GM21390 (cell line): ENCODE results near the gene PAX8.
"Not testable (repeated sequence)": the region's sequence is repeated elsewhere in the genome, so short reads cannot be mapped to it uniquely, and the experiment has no call there.

ENCODE experiments used
- ATAC-seq: cut with Tn5 transposase; IDR thresholded peaks from one replicate; pipeline ENCODE4 v1.9.1; 2021; ENCODE audit not compliant: unreplicated experiment

Gene PAX8

DNA sequence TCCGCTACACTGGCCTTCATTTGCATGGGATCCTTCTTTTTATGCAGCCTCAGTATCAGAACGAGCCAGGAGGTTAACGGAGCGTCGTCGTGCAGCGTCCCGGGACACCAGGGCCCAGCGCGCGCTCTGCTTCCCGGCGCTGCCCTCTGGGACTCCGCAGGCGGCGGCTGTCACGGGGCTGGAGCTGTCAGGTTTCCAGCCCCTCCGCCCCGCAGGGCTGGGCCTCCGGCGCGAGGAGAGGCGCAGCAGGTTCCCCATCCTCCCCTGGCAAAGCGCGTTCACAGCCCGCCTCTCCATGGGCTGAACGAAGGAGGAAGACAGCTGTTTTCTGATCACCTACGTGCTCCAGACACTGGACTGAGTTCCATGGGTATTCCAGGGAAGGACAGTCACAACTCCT, 12.5 kb upstream of the PAX8 start:
- no peak for ATAC-seq

DNA sequence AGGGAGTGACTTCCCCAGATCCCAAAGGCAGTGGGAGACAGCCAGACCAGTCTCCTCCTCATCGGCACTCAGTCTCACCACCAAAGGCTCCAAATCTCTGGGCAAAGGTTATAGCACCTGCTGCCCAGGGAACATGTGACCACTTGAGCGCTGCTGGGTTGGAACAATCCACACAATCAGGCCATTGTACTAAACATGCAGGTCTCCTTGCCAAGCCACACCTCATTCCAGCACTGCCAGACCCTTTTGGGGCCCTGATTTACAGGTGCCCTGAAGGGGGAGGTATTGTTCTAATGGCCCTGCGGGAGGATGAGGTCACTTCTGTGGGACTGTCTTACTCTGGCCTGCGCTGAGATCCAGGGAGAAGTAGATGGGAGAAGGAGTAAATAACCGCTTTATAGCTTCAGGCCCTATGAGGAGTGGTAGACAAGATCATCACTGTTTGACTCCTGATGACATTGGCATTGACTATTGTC, 10.0 kb upstream of the PAX8 start:
- ATAC-seq = not testable (repeated sequence)

DNA sequence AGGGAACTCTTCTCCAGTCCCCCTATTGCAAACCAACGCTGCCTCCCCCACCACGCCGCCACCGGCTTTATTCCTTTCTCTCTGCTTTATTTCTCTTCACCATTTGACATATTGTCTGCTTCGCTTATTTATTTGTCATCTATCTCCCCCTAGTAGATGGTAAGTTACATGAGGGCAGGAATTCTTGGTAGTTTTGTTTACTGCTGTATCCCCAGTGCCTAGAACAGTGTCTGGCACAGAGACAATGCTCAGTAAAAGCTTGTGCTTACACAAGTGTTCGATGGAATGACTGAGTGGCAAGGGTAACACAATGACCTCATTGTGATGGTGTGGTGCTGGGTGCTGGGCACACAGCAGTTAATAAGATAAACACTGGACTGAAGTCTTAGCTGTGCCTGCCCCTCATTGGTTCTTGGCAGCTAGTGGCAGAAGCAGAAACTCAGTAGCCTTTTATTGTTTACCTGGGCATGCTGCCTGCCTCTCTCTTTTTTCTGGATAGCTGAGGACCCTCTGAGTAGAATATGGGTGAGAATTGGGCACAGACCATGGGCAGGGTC, 9.5 kb upstream of the PAX8 start:
- not testable (repeated sequence) for ATAC-seq

DNA sequence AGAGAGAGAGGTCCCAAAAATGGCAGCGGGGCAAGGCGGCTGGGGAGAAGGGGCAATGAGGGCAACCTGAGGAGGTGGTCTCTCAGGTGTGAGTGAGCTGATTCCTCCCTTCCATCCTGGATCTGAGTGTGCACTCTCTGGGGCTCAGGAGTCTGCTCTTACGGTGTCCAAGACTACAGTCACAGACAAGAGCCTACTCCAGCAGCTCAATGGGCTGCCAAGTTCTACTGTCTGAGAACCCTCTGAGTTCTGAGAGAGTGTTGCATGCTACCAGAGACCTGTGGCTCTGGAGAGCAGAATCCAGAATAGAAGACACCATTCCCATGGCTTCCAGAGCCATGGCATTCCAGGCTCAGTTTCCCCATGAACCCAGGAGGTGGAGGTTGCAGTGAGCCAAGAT, 7.1 kb upstream of the PAX8 start:
- no peak for ATAC-seq

DNA sequence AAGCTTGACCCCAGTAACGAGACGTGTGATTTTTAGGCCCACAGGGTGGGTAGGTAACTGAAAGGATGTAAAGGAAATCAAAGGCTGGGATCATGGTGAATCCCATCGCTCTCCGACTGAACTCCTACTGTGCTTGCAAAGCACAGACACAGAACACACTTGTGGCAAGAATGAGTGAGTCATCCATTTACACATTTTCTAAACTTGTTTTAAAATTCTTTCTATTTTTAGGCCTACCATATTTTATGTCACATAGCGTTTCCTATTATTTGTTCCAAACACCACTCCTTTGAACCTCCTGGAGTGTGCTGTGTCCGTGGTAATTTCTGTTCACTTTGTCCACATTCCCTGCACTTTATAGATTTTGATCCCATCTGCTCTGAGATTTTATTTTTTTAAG, 6.3 kb upstream of the PAX8 start:
- not testable (repeated sequence) for ATAC-seq

DNA sequence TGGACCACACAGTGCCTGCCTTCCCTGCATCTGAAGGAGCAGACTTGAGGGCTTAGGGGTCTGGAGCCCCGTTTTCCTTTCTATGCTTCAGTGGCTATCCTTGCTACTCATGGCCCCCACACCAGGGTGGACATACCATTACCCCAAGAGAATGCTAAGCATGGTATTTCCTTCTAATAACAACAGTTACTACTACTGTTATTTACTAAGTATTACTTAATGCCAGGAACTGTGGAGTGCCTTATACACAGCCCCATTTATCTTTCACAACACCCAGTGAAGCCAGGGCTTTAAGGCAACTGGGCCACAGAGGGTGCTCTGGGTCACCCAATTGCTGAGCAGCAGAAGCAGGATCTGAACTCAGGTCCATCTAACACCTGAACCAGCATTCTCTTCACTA, 5.8 kb upstream of the PAX8 start:
- ATAC-seq = no peak

DNA sequence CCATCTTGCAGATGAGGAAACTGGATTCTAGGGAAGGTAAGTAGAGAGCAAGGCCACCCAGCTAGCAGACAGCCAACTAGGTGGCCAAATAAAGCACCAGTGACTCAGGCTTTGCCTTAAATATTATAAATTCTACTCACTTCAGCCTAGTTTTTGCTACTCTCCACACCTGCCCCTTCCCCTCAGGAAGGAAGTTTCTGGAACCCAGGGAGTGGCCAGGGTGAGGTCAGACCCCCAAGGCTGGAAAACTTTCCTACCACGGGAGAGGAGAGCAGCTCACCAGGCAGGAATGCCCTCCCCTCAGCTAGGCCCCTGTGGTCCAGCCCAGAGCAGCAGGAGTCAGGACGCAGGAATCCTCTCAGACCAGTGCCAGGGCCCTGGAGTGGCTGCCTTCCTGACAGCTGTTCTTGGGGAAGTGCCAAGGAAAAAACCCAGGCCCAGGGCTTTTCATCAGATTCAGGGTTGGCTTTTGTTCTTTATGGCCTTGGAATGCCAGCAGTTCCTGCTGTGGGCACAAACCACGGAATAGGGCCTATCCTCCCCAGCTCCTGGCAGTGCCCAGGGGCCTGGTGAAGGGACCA, 5.1 kb upstream of the PAX8 start:
- ATAC-seq = no peak

DNA sequence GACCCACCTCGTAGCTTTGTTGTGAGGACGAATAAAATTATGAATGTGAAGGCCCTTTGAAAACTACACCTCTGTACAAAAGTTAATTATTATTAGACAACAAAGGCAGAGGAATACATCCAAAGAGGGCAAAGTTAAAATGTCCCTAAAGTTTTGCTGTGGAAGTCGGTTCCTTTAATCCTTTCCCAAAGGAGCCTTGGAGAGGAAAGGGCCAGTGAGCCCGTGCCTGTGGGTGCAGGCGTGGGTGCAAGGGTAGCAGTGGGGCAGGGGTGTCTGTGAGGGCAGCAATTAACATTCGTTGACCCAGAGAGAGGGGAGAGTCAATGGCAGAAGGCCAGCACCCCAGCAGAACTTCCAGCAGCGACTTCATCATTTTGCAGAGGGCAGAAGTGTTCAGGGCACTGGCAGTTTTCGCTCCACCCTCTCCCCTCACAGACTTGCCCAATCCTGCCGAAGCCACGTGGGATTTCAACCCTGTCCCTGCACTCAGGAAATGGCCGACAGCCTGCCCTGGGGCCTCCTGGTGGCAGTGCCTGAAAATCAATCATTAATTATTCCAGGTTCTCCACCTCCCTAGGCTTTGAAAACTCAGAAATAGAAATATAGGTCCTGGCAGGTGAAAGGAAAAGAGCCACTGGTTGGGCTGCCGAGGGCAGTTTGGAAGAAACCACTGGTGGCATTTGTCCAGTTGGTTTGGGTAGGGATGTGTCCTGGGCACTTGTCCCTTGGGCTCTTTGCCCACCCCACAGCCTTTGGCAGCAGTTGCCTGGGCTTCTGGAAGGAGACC, 4.2 kb upstream of the PAX8 start:
- no peak for ATAC-seq

DNA sequence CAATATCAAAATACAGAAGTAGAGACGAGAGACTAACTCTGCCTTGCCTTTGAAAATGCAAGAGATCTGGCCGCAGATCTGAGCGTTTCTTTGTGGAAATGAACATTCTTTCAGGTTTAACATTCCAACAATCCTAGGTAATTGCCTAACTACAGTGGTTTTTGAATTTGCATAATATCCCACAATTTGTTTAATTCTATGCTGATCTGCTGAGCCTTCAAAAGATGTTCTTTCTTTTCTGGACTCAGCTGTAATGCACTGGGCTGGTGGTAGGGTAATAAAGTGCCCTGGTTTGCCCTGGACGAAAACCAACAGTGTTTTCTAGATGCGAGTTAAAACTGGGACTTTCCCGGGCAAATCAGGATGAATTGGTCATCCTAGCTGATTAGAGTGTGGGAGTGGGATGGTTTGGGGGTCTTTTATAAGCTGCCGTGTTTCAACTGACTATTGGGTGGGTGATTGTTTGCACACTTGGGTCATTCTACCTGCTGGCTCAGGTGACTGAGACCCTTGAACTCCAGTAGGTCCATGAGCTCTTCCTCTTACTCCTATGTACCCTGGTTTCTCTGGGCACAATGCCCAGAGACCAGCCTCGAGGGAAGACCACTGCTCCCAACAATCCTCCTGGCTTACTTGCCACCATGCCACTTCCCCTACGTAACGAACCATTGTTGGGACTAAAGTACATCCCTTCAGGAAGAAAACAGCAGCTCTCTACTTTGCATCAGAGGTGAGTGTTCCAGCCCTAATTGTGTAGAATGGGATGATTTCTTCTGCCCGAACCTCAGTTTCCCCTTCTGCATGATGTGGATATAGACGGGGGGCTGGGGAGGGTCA, 3.4 kb upstream of the PAX8 start:
- ATAC-seq = no peak

DNA sequence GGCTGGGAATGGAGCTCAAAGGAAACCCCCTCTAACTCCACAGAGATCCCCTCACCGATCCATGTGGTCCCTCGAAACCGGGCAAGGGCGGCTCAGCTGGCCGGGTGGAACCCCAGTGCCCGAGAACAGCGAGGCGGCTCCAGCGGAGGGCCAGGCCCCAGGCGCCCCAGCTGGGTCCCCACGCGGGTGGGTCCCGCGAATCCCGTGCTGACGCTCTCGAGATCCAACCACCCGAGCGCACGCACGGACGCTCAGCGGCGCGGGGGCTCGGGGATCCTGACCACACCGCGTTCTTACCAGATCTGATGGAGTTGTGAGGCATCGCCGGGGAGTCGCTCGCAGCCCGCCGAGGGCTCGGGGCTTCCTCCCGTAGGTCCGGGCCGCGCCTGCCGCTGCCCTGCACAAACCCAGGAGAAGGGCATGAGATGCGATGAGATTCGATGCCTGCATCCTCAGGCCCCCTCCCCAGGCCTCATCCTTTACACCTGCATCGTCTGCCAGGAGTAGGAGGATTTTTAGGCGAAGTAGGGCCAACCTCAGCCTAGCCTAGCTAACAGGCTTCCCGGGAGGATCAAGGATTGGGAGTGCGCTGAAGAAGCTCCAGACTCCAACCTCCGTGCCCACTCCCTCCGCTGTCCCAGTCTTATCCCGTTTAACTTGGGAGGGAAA, 514 bp downstream of the PAX8 start:
- ATAC-seq = no peak

DNA sequence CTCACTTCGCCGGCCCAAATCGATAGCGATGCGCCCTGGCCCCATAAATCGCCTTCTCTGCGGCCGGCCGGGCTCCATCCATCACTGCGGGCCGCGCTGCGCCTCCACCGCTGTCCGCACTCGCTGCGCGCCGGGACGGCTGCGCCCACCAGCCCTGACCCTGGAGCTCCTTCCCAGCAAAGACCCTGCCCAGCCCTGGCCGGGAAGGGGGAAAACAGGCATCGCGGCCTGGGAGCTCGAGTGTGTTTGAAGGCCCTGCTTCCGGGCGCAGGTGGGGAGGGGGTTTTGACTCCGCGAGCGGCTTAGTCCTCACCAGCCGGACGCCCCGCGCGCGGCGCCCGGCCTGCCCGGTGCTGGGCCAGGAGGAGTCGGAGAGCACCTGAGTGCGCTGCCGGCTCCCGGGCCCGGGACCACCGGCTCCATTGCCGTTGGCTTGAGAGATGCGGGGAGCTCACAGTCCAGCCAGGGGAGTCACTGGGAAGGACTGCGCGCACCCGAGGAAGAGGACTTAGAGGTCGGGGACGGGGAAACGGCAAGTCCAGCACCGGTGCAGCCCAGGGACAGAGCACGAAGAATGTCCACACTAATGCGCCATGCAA, 1.1 kb downstream of the PAX8 start:
- no peak for ATAC-seq

DNA sequence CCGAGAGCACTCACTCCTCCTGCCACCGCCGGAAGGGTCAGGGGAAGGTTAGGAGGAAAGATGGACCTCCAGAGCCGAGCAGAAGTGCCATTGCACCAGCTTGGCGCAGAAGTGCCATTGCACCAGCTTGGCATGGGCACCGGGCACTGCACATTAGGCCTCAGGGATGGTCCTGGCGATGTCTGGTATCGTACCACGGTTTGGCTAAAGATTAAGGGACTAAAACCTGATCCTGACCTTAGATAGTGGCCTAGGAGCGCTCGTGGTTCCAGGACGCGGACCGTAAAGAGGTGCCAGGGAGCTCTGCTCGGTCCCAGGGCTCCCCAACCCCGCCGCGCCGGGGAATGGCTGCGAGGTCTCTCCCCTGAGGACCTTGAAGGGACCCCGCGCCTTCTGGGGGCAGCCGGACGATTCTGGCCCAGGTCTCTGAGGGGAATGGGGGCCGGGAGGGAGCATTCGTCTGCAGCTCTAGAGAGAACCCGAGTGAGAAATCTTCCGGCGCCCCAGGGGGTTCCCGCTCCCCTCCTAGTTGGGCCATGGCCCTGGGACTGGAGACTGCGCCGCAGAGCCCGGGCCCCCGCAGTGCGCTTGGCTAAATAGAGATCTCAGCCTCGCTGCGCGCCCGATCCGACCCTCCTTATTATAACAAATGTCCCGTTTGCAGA, 1.8 kb downstream of the PAX8 start:
- no peak for ATAC-seq

DNA sequence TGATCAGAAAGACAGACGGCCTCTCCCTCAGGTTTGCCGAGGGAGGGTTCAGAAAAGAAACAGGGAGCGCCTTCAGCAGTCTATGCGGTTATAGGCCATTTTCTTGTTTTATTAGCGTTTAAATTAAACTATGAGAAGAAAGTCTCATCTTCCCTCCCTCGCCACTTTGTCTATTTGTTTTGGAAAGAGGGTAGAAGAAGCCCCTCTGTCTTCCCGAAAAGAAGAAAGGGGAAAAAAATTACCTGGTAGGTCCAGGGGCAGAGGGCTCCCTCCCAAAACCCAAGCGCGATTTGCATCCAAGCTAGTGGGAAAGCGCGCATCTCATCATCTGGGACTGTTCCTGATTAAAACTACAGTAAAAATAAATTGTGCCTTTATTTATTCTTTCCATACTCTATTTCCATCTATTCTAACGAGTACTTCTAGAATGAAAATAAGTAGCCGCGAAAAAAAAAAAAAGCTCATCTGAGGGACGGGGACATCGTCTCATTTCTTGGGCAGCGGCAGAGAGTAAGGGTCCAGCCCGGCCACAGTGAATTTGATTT, 2.4 kb downstream of the PAX8 start:
- ATAC-seq = no peak

DNA sequence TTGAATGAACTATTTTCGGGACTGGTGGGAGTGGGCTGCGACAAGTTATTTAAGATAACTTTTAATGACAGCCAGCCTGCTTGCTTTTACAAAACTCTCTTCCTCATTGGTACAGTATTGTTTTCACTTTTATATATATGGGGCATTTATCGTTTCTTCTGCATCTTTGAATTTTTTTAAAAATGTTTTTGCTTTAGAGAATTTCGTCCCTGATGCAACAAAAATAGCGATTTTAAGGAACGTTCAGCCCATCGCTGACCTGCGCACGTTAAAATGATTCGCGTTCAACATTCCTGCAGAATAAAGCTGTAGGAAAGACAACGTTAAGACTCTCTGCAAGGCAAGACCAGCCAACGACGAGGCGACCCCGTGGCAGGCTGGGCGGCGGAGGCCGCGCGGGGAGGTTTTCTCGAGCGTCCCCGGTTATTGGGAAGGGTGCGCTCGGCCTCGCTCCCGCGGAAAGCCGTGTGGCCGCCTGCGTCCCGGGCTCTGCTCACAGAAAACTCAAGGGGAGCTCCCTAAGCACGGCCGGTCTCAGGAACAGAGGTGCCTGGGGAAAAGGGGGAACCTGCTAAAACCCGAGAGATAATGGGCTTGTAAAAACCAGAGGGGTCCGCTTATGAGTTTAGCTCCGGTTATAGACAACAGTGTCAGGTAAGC, 3.0 kb downstream of the PAX8 start:
- ATAC-seq = no peak

DNA sequence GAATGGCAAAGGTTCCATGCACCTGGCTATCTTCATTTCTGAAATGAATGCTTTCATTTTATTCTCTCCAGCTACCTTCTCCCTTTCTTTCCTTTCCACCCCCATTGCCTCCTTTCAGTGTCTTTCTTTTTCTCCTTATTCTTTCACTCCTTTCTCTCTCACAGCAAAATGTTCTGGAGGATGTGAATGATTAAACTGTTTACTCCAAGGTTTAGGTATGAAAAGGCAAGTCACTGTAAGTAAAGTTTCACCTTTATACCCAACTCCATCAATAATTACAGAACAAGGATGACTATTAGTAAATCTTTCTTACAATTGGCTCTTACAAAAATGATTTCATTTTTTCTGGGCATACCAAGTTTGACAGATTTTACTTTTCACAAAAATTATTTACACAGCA, 4.3 kb downstream of the PAX8 start:
- no peak for ATAC-seq

DNA sequence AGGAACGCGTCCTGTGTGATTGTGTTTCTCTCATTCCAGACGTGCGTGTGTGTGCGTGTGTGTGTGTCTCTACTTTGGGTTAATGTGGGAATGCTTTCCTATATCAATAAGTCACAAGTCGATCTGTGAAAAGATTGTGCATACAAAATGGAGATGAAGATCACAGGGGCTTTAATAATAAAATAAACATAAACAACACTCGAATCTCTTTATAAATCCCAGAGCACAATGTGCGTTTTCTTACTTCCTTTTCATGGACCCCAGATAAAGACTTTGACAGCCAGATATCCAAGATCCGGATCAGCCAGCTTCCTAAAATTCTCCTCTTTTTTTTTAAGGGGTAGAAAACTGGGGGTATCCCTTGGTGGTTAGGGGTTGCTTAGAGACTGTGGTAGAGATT, 4.7 kb downstream of the PAX8 start:
- no peak for ATAC-seq

DNA sequence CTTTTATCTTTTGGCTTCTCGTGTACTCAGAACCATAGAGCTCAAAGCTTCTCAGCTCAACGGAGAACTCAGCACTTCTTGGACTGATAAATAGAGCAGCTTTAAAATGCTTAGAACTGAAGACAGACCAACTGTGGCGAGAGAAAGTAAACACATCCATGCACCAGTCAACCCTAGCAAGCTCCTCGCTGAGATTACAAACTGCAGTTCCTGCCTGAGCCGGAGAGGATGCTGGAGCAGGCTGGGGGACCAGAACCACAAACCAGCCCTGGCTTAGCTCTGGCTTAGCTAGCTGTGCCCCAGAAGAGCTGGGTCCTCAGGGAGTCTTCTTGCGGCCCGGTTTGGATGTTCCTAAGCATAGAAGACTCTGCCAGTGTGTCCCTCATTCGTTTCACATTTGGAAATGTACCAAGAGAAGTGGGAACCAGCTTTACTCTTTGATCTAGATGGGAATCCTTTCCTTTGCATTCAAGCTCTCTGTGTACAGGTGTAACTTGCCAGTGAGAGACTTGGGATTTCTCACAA, 5.6 kb downstream of the PAX8 start:
- peak; percentile 70 for ATAC-seq

DNA sequence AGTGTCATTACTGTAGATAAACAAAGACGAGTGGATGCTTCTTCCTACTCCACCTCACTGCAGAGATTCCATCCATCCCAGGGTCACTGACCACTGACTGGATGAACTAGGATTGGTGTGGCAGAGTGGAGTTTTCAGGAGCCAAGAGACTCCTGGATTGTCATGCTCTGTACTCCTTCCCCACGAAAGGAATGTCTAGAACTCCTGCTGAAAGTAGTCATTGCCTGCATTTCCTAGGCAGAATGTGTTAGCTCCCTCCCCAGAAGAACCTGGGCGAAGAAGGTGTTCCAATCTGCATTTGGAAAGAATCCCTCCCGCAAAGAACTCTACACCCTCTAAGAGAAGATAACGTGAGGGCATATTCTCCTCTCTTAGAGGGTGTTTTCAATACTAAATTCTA, 6.2 kb downstream of the PAX8 start:
- no peak for ATAC-seq
